Measurements from ENCODE around the gene CCT5. TPM values are rescaled to one million over a fixed set of nuclear protein-coding genes. Genes with fewer than 3 reads are reported as not detected.

CCT5 gene
- total RNA-seq, 3 donors from 2014 or later (not counting 1 experiment from before 2014, with no cell fraction given) = 62.2 to 88.0 (median 73.5) TPM

GRCh38 chr5:10232386-10232785 is 17.7 kb upstream of the CCT5 start:
- no peak for ATAC-seq
- peaks cover 7% of the 10 kb centered on the region for H3K36me3 Mint-ChIP-seq
- WGBS (ENCODE audit: insufficient coverage) = 97% methylated on average over 9 of the region's 9 CpGs

GRCh38 chr5:10233011-10233410 is 17.1 kb upstream of the CCT5 start:
- Mint-ChIP-seq H3K4me1 (no peaks in the 10 kb centered on the region), H3K4me3 (no peak overlapping the region), H3K36me3 (peaks cover 7% of the 10 kb centered on the region), H3K27ac (no peak overlapping the region), H3K27me3 (ENCODE audit: low read depth in 2 of 2) (no peaks in the 10 kb centered on the region), H3K9me3 (no peaks in the 10 kb centered on the region)
- no peak overlapping the region for H3K27ac ChIP-seq (ENCODE audit: low read length)
- 95% methylated on average over 7 of the region's 7 CpGs for WGBS (ENCODE audit: insufficient coverage)
- ATAC-seq (no peak), DNase-seq (no peak)
- no peak overlapping the region for H3K4me3 ChIP-seq (ENCODE audit: low read length)
- no peak for TF ChIP-seq CTCF (IDR thresholded peaks at IDR 0.05)
- intact Hi-C loops (cut with micrococcal nuclease) = no loop called here
- no peaks in the 10 kb centered on the region for H3K9me3 ChIP-seq (ENCODE audit: control insufficient read depth, insufficient read depth, low read length)
- H3K36me3 ChIP-seq (ENCODE audit: control insufficient read depth, insufficient read depth, low read length) = peaks cover 13% of the 10 kb centered on the region
- H3K4me1 ChIP-seq (ENCODE audit: control insufficient read depth, insufficient read depth, low read length) = no peaks in the 10 kb centered on the region
- no peaks in the 10 kb centered on the region for H3K27me3 ChIP-seq (ENCODE audit: control insufficient read depth, insufficient read depth, low read length)

More at GRCh38 chr5:10232386-10232785, 17.7 kb upstream of the CCT5 start:
- DNase-seq = no peak
- Mint-ChIP-seq H3K4me1 (no peaks in the 10 kb centered on the region), H3K9me3 (no peaks in the 10 kb centered on the region), H3K27ac (no peak overlapping the region), H3K4me3 (no peak overlapping the region), H3K27me3 (ENCODE audit: low read depth in 2 of 2) (no peaks in the 10 kb centered on the region)
- no peaks in the 10 kb centered on the region for H3K27me3 ChIP-seq (ENCODE audit: control insufficient read depth, insufficient read depth, low read length)
- no peak overlapping the region for H3K4me3 ChIP-seq (ENCODE audit: low read length)
- H3K36me3 ChIP-seq (ENCODE audit: control insufficient read depth, insufficient read depth, low read length) = peaks cover 13% of the 10 kb centered on the region
- H3K9me3 ChIP-seq (ENCODE audit: control insufficient read depth, insufficient read depth, low read length) = no peaks in the 10 kb centered on the region
- H3K4me1 ChIP-seq (ENCODE audit: control insufficient read depth, insufficient read depth, low read length) = no peaks in the 10 kb centered on the region
- intact Hi-C loops (cut with micrococcal nuclease) = no loop called here
- no peak for TF ChIP-seq CTCF (IDR thresholded peaks at IDR 0.05)
- H3K27ac ChIP-seq (ENCODE audit: low read length) = no peak overlapping the region

- Mint-ChIP-seq H3K4me1 (no peaks in the 10 kb centered on the region), H3K9me3 (no peaks in the 10 kb centered on the region), H3K27ac (no peak overlapping the region), H3K27me3 (ENCODE audit: low read depth in 2 of 2) (no peaks in the 10 kb centered on the region), H3K36me3 (peaks cover 7% of the 10 kb centered on the region), H3K4me3 (no peak overlapping the region)
- ATAC-seq (no peak), DNase-seq (no peak)
- peaks cover 16% of the 10 kb centered on the region for H3K36me3 ChIP-seq (ENCODE audit: control insufficient read depth, insufficient read depth, low read length)
- H3K4me1 ChIP-seq (ENCODE audit: control insufficient read depth, insufficient read depth, low read length) = no peaks in the 10 kb centered on the region
- WGBS (ENCODE audit: insufficient coverage) = 98% methylated on average over 7 of the region's 7 CpGs
- H3K9me3 ChIP-seq (ENCODE audit: control insufficient read depth, insufficient read depth, low read length) = no peaks in the 10 kb centered on the region
- H3K27me3 ChIP-seq (ENCODE audit: control insufficient read depth, insufficient read depth, low read length) = no peaks in the 10 kb centered on the region
- no peak overlapping the region for H3K27ac ChIP-seq (ENCODE audit: low read length)
- TF ChIP-seq CTCF (IDR thresholded peaks at IDR 0.05) = no peak
- no peak overlapping the region for H3K4me3 ChIP-seq (ENCODE audit: low read length)
- intact Hi-C loops (cut with micrococcal nuclease) = no loop called here
Observed at GRCh38 chr5:10233505-10233904, 16.6 kb upstream of the CCT5 start.

GRCh38 chr5:10235350-10235749 is 14.7 kb upstream of the CCT5 start:
- no peak for TF ChIP-seq CTCF (IDR thresholded peaks at IDR 0.05)
- Histone ChIP-seq H3K4me3 (ENCODE audit: low read length) (no peak overlapping the region), H3K36me3 (ENCODE audit: control insufficient read depth, insufficient read depth, low read length) (peaks cover 16% of the 10 kb centered on the region), H3K27ac (ENCODE audit: low read length) (no peak overlapping the region), H3K9me3 (ENCODE audit: control insufficient read depth, insufficient read depth, low read length) (no peaks in the 10 kb centered on the region), H3K27me3 (ENCODE audit: control insufficient read depth, insufficient read depth, low read length) (no peaks in the 10 kb centered on the region), H3K4me1 (ENCODE audit: control insufficient read depth, insufficient read depth, low read length) (no peaks in the 10 kb centered on the region)
- no peaks in the 10 kb centered on the region for H3K27me3 Mint-ChIP-seq (ENCODE audit: low read depth in 2 of 2)
- no peak overlapping the region for H3K27ac Mint-ChIP-seq
- no peaks in the 10 kb centered on the region for H3K4me1 Mint-ChIP-seq
- H3K9me3 Mint-ChIP-seq = no peaks in the 10 kb centered on the region
- ATAC-seq = no peak
- 96% methylated on average over 8 of the region's 8 CpGs for WGBS (ENCODE audit: insufficient coverage)
- no peaks in the 10 kb centered on the region for H3K36me3 Mint-ChIP-seq
- no peak overlapping the region for H3K4me3 Mint-ChIP-seq
- intact Hi-C loops (cut with micrococcal nuclease) = no loop called here
- no peak for DNase-seq
